Upper lobe of left lung (tissue), 6 donors: ENCODE data around the gene PDS5B. TPM values are rescaled to one million over a fixed set of nuclear protein-coding genes. Genes with fewer than 3 reads are reported as not detected.

ENCODE experiments used
- ATAC-seq, 2 donors: fragments of 200-7000 bp; cut with Tn5 transposase; one replicate each; pipeline ENCODE4 v1.9.1; 2022; ENCODE audit warnings: mild to moderate bottlenecking in 2 of 2, moderate library complexity in 2 of 2; ENCODE audit not compliant: low FRiP score in 2 of 2
- DNase-seq, 2 donors: peaks; one replicate each; pipeline ENCODE4 v3.0.0-alpha.2; 2019 to 2020
- H3K27ac ChIP-seq, 4 donors: fragments of 200-600 bp; sonication (generic); one replicate each; pipeline ENCODE4 v1.5.1; 2016 to 2019
- H3K27me3 ChIP-seq, 4 donors: fragments of 200-600 bp; sonication (generic); one replicate each; pipeline ENCODE4 v1.5.1; 2017 to 2019
- H3K36me3 ChIP-seq, 4 donors: fragments of 200-600 bp; sonication (generic); one replicate each; pipeline ENCODE4 v1.5.1; 2016 to 2019
- H3K4me1 ChIP-seq, 4 donors: fragments of 200-600 bp; sonication (generic); one replicate each; pipeline ENCODE4 v1.5.1; 2018 to 2019
- H3K4me3 ChIP-seq, 4 donors: fragments of 200-600 bp; sonication (generic); one replicate each; pipeline ENCODE4 v1.5.1; 2017 to 2019; ENCODE audit warnings: mild to moderate bottlenecking in 2 of 4, moderate library complexity in 1 of 4
- H3K9me3 ChIP-seq, 4 donors: fragments of 200-600 bp; sonication (generic); one replicate each; pipeline ENCODE4 v1.5.1; 2018 to 2019
- CTCF ChIP-seq, 6 experiments: fragments of 450-650 bp in 4 of 6; fragments of 200-600 bp in 2 of 6; sonication (generic) in 2 of 6; IDR thresholded peaks; one replicate each; pipeline ENCODE4 v1.5.1; 2016 to 2019; ENCODE audit warnings: antibody characterized with exemption in 6 of 6
- EP300 ChIP-seq, 4 donors: sonication (generic); formaldehyde crosslinking; IDR thresholded peaks; one replicate each; pipeline ENCODE4 v1.5.1; 2017; ENCODE audit warnings: antibody characterized with exemption in 4 of 4, control low read depth in 2 of 4
- POLR2A ChIP-seq, 4 donors: fragments of 450-650 bp; IDR thresholded peaks; one replicate each; pipeline ENCODE4 v1.5.1; 2016 to 2017; ENCODE audit warnings: antibody characterized with exemption in 4 of 4, mild to moderate bottlenecking in 2 of 4
- POLR2AphosphoS5 ChIP-seq, 2 donors: sonication (generic); formaldehyde crosslinking; IDR thresholded peaks; one replicate each; pipeline ENCODE4 v1.5.1; 2017; ENCODE audit warnings: antibody characterized with exemption in 2 of 2
- WGBS, 2 donors: methylation state at CpG; one replicate each; pipeline ENCODE4 v1.1.5; 2017 to 2018; 5-methylcytosine and 5-hydroxymethylcytosine counted together
- total RNA-seq, 6 donors: library from RNA; depleted of rRNA in 4 of 6; stranded (reverse); fragments of >200 nt in 4 of 6; gene quantifications; one replicate each; pipeline versions ENCODE4 v1.1.0 to v1.2.1, GENCODE V29; 2016 to 2021
- donor health status: DM: no; HTN: no; CAD: no; lungs with moderate emphysema.
- donor health status: DM: no; HTN: yes; CAD: no; lungs with severe emphysema.

The PDS5B gene
- total RNA-seq, 6 donors from 2014 or later = 26.0 to 84.3 (median 43.3) TPM

DNA sequence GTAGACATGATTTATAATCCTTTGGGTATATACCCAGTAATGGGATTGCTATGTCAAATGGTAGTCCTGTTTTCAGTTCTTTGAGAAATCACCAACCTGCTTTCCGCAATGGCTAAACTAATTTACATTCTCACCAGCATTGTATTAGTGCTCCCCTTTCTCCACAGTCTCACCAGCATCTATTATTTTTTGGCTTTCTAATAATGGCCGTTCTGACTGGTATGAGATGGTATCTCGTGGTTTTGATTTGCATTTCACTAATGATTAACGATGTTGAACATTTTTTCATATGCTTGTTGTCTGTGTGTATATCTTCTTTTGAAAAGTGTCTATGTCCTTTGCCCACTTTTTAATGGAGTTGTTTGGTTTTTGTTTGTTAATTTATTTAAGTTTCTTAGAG is 165.1 kb downstream of the PDS5B start:
- ATAC-seq (no peak), DNase-seq (no peak)
- Histone ChIP-seq H3K27ac (no peak overlapping the region), H3K36me3 (peaks cover 0 to 45% (median 0%) of the 10 kb centered on the region in 4 donors), H3K9me3 (no peaks in the 10 kb centered on the region), H3K4me3 (no peak overlapping the region), H3K27me3 (no peaks in the 10 kb centered on the region), H3K4me1 (peaks cover 0 to 3% (median 0%) of the 10 kb centered on the region in 4 donors)
- 84% methylated on average over 4 of the region's 4 CpGs for WGBS, 2 donors
- TF ChIP-seq POLR2A (IDR thresholded peaks at IDR 0.05) = no peak
- TF ChIP-seq CTCF (IDR thresholded peaks at IDR 0.05) = no peak
- no peak for TF ChIP-seq EP300 (IDR thresholded peaks at IDR 0.05)
- no peak for TF ChIP-seq POLR2AphosphoS5 (IDR thresholded peaks at IDR 0.05)

DNA sequence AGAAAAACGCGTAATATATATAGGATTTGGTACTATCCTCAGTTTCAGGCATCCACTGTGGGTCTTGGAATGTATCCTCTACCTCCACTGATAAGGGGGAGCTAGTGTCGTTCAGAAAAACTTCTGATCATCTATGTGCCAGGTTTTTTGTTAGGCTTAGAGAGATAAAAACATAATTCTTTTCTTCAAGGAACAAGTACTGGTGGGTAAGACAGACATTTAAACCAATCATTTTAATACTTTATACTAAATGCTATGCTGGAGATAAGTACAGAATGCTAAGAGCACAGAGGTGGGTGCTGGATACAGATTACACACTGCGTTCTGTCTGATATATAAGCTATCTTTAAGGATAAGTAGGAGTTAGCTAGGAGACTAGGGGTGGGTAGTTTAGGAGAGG is 166.1 kb downstream of the PDS5B start:
- no peaks in the 10 kb centered on the region for H3K9me3 ChIP-seq
- ATAC-seq (no peak), DNase-seq (no peak)
- H3K27ac ChIP-seq = no peak overlapping the region
- H3K4me1 ChIP-seq = peaks cover 0 to 3% (median 0%) of the 10 kb centered on the region in 4 donors
- H3K27me3 ChIP-seq = no peaks in the 10 kb centered on the region
- WGBS, 2 donors = 92 to 93% methylated on average over 4 of the region's 4 CpGs
- TF ChIP-seq POLR2AphosphoS5 (IDR thresholded peaks at IDR 0.05) (no peak), POLR2A (IDR thresholded peaks at IDR 0.05) (no peak)
- H3K4me3 ChIP-seq = no peak overlapping the region
- H3K36me3 ChIP-seq = peaks cover 0 to 36% (median 0%) of the 10 kb centered on the region in 4 donors

- Histone ChIP-seq H3K9me3 (no peaks in the 10 kb centered on the region), H3K27me3 (no peaks in the 10 kb centered on the region), H3K27ac (no peak overlapping the region), H3K4me3 (no peak overlapping the region), H3K36me3 (peaks cover 0 to 28% (median 0%) of the 10 kb centered on the region in 4 donors), H3K4me1 (peaks cover 0 to 3% (median 0%) of the 10 kb centered on the region in 4 donors)
- ATAC-seq (no peak), DNase-seq (no peak)
- 63 to 72% methylated on average over 3 of the region's 3 CpGs for WGBS, 2 donors
- TF ChIP-seq EP300 (IDR thresholded peaks at IDR 0.05) (no peak), CTCF (IDR thresholded peaks at IDR 0.05) (no peak), POLR2AphosphoS5 (IDR thresholded peaks at IDR 0.05) (no peak), POLR2A (IDR thresholded peaks at IDR 0.05) (no peak)
These were observed 166.8 kb downstream of the PDS5B start for GRCh38 chr13:32752997-32753606.

DNA sequence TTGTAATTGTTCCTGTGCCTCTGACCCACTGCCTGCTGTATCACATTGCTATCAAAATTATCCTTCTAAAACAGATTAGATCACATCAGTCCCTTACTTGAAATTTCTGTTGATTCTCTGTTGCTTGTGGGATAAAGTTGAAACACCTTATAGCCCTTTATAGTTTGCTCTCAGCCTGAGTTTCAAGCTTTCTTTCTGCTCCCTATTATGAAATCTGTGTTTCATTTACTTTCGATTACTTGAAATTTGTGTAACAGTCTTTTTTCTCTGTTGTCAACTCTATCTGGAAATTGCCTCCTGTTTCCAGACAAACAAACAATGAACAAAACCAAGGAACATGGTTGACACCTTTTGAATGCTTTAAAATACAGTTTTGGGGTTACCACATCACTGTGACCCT is 167.9 kb downstream of the PDS5B start:
- no peak for DNase-seq
- Histone ChIP-seq H3K27ac (no peak overlapping the region), H3K36me3 (peaks cover 0 to 38% (median 0%) of the 10 kb centered on the region in 4 donors), H3K9me3 (no peaks in the 10 kb centered on the region), H3K27me3 (no peaks in the 10 kb centered on the region), H3K4me3 (no peak overlapping the region), H3K4me1 (peaks cover 0 to 3% (median 0%) of the 10 kb centered on the region in 4 donors)
- ATAC-seq = no peak
- 89 to 100% methylated on average over 1 of the region's 1 CpG for WGBS, 2 donors
- TF ChIP-seq POLR2A (IDR thresholded peaks at IDR 0.05) (no peak), POLR2AphosphoS5 (IDR thresholded peaks at IDR 0.05) (no peak), CTCF (IDR thresholded peaks at IDR 0.05) (no peak), EP300 (IDR thresholded peaks at IDR 0.05) (no peak)

GRCh38 chr13:32759152-32759551 is 172.9 kb downstream of the PDS5B start:
- WGBS, 2 donors = 77 to 78% methylated on average over 2 of the region's 2 CpGs
- H3K27me3 ChIP-seq = no peaks in the 10 kb centered on the region
- no peak for DNase-seq
- peaks cover 3 to 53% (median 14%) of the 10 kb centered on the region in 4 donors for H3K36me3 ChIP-seq
- ATAC-seq = no peak
- no peak overlapping the region for H3K4me3 ChIP-seq
- no peak overlapping the region for H3K27ac ChIP-seq
- H3K9me3 ChIP-seq = no peaks in the 10 kb centered on the region
- TF ChIP-seq POLR2AphosphoS5 (IDR thresholded peaks at IDR 0.05) (no peak), CTCF (IDR thresholded peaks at IDR 0.05) (no peak), EP300 (IDR thresholded peaks at IDR 0.05) (no peak), POLR2A (IDR thresholded peaks at IDR 0.05) (no peak)
- H3K4me1 ChIP-seq = no peaks in the 10 kb centered on the region
